WI38 (cell line): ENCODE data around the gene PAX6.

Experiments
- H3K4me3 ChIP-seq: 2 replicates; pipeline ENCODE4 v1.5.1; 2011; ENCODE audit warnings: low read depth, mild to moderate bottlenecking, control low read depth, low read length
- CTCF ChIP-seq: IDR thresholded peaks from 2 replicates; pipeline ENCODE4 v1.5.1; 2012; ENCODE audit warnings: low read depth, mild to moderate bottlenecking, control low read depth, low read length

The PAX6 gene

GRCh38 chr11:31809857-31810778, 1.0 kb downstream of the PAX6 start:
- TF ChIP-seq CTCF, result no peak
- H3K4me3 ChIP-seq, result peak overlapping the region; percentile 39

GRCh38 chr11:31809541-31809856, 1.6 kb downstream of the PAX6 start:
- no peak for TF ChIP-seq CTCF
- no peak overlapping the region for H3K4me3 ChIP-seq

GRCh38 chr11:31808721-31809540, 2.2 kb downstream of the PAX6 start:
- no peak overlapping the region for H3K4me3 ChIP-seq
- no peak for TF ChIP-seq CTCF

- no peak overlapping the region for H3K4me3 ChIP-seq
- TF ChIP-seq CTCF, result no peak
These were observed 3.1 kb downstream of the PAX6 start for GRCh38 chr11:31807799-31808667.

GRCh38 chr11:31806928-31807798, 4.0 kb downstream of the PAX6 start:
- H3K4me3 ChIP-seq, result no peak overlapping the region
- TF ChIP-seq CTCF, result no peak

- TF ChIP-seq CTCF, result no peak
- no peak overlapping the region for H3K4me3 ChIP-seq
These were observed 4.8 kb downstream of the PAX6 start for GRCh38 chr11:31806186-31806927.
